CD4-positive, CD25-positive, alpha-beta regulatory T cell (primary cell): Measurements from ENCODE around the gene FKBP5. TPM values are rescaled to one million over a fixed set of nuclear protein-coding genes. Genes with fewer than 3 reads are reported as not detected.

Source experiments
- ATAC-seq, 2 donors: fragments of 150-1000 bp; cut with Tn5 transposase; one replicate each; pipeline ENCODE4 v1.10.0; 2021; ENCODE audit warnings: low read depth in 2 of 2, moderate number of reproducible peaks in 2 of 2, moderate library complexity in 1 of 2
- DNase-seq, 3 donors: peaks; one replicate each; pipeline versions ENCODE4 v3.0.0 to v3.0.0-alpha.2; 2012 to 2022; ENCODE audit warnings: mixed read lengths in 1 of 3
- H3K27ac ChIP-seq: one replicate; pipeline ENCODE4 v1.7.0; 2013; ENCODE audit warnings: mild to moderate bottlenecking, low read length; ENCODE audit not compliant: insufficient read depth, poor library complexity, severe bottlenecking
- H3K27me3 ChIP-seq: one replicate; pipeline ENCODE4 v1.7.0; 2013; ENCODE audit warnings: low read length; ENCODE audit not compliant: control insufficient read depth, insufficient read depth
- H3K36me3 ChIP-seq: one replicate; pipeline ENCODE4 v1.7.0; 2013; ENCODE audit warnings: mild to moderate bottlenecking, low read length, moderate library complexity; ENCODE audit not compliant: control insufficient read depth, insufficient read depth
- H3K4me1 ChIP-seq: 2 replicates; pipeline ENCODE4 v1.7.0; 2013; ENCODE audit warnings: mild to moderate bottlenecking, low read length; ENCODE audit not compliant: insufficient read depth, control insufficient read depth, poor library complexity, severe bottlenecking
- H3K4me3 ChIP-seq: one replicate; pipeline ENCODE4 v1.7.0; 2013; ENCODE audit warnings: low read depth, mild to moderate bottlenecking, low read length, moderate library complexity
- H3K9me3 ChIP-seq, 2 experiments: 1 replicate in 1 of 2; 2 replicates in 1 of 2; pipeline ENCODE4 v1.7.0; 2013; ENCODE audit warnings: low read length in 2 of 2, mild to moderate bottlenecking in 1 of 2, moderate library complexity in 1 of 2; ENCODE audit not compliant: control insufficient read depth in 2 of 2
- H3K27ac Mint-ChIP-seq, 3 donors: one replicate each; pipeline ENCODE4 v1.8.0; 2020 to 2022; ENCODE audit warnings: mild to moderate bottlenecking in 3 of 3, mixed read lengths in 3 of 3, moderate library complexity in 2 of 3
- H3K27me3 Mint-ChIP-seq: one replicate; pipeline ENCODE4 v1.8.0; 2022; ENCODE audit warnings: mild to moderate bottlenecking, mixed read lengths
- H3K36me3 Mint-ChIP-seq: one replicate; pipeline ENCODE4 v1.8.0; 2020; ENCODE audit warnings: mixed read lengths
- H3K4me1 Mint-ChIP-seq, 4 donors: one replicate each; pipeline ENCODE4 v1.8.0; 2020 to 2022; ENCODE audit warnings: mixed read lengths in 4 of 4, mild to moderate bottlenecking in 1 of 4
- H3K4me3 Mint-ChIP-seq, 4 donors: one replicate each; pipeline ENCODE4 v1.8.0; 2020 to 2022; ENCODE audit warnings: mild to moderate bottlenecking in 4 of 4, mixed read lengths in 4 of 4, moderate library complexity in 3 of 4
- H3K9me3 Mint-ChIP-seq, 7 donors: one replicate each; pipeline ENCODE4 v1.8.0; 2020 to 2022; ENCODE audit warnings: mixed read lengths in 7 of 7, mild to moderate bottlenecking in 3 of 7, moderate library complexity in 2 of 7
- polyA plus RNA-seq, 4 donors: library from polyadenylated mRNA; unstranded; fragments of 300-500 nt; fragmentation: Illumina TruSeq; gene quantifications; one replicate each; pipeline ENCODE4 v1.2.3, GENCODE V29; 2021
- total RNA-seq: library from RNA; stranded (reverse); gene quantifications from one replicate; pipeline ENCODE4 v1.2.3, GENCODE V29; 2022

FKBP5 gene
- total and polyA plus RNA-seq, 5 donors from 2014 or later, result 27.5 to 157 (median 71.0) TPM

DNA sequence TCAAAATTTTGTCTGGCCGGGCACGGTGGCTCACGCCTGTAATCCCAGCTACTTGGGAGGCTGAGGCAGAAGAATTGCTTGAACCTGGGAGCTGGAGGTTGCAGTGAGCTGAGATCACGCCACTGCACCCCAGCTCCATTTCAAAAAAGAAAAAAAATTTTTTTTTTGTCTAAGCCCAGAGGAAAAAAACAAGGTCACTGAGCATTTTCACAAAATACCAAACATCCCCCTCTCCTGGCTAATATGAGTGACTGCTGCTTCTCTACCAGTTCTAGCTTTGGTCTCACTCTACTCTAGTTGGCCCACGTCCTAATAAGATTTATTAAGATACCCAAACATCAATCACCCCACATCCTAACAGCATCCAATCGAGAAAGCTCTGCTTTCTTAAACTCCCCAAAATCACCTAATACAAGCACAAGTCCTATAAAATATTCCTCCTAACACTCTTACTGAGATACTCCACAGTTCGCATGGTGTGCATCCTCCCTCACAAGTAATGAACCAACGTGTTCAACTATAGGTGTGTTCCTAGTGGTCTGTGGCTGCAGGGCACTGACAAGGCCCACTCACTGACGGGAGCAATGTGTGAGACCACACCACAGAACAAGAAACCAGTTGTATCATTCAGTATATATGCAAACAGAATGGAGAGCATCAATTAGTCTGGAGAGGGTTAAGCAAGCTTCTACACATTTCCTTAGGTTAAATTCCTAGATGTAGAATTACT, 64.2 kb downstream of the FKBP5 start:
- no peak overlapping the region for H3K4me3 ChIP-seq
- Mint-ChIP-seq H3K4me3 (peak overlapping the region in 2 of 4 donors; percentile 16 to 33), H3K27me3 (no peaks in the 10 kb centered on the region), H3K27ac (peak overlapping the region; percentile 60 to 89 (median 75)), H3K36me3 (peaks cover 13% of the 10 kb centered on the region), H3K4me1 (peaks cover 6 to 38% (median 18%) of the 10 kb centered on the region in 4 donors), H3K9me3 (no peaks in the 10 kb centered on the region)
- peaks cover 11% of the 10 kb centered on the region for H3K4me1 ChIP-seq
- H3K27me3 ChIP-seq, result no peaks in the 10 kb centered on the region
- no peak overlapping the region for H3K27ac ChIP-seq
- peaks cover 24% of the 10 kb centered on the region for H3K36me3 ChIP-seq
- peak; percentile 65 to 72 for ATAC-seq
- no peaks in the 10 kb centered on the region for H3K9me3 ChIP-seq
- DNase-seq, result peak in 2 of 3 donors; percentile 46 to 65

DNA sequence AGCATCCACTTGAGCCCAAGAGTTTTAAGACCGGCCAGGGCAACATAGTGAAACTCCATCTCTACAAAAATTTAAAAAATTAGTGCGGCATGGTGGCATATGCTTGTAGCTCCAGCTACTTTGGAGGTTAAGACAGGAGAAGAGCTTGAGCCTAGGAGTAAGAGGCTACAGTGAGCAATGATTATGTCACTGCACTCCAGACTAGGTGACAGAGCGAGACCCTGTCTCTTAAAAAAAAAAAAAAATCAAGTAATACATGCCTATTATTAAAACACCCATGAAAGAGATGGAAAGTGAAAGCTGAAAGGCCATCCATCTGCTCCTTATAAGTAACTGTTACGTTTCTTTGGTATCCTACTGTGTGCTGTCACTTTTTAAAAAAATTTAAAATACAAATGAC, 66.4 kb downstream of the FKBP5 start:
- no peak for DNase-seq
- H3K9me3 ChIP-seq, result no peaks in the 10 kb centered on the region
- peak overlapping the region in 1 of 3 donors; percentile 23 for H3K27ac Mint-ChIP-seq
- peaks cover 10 to 45% (median 25%) of the 10 kb centered on the region in 4 donors for H3K4me1 Mint-ChIP-seq
- no peaks in the 10 kb centered on the region for H3K27me3 ChIP-seq
- ATAC-seq, result no peak
- H3K4me3 ChIP-seq, result no peak overlapping the region
- peak overlapping the region in 1 of 4 donors; percentile 58 for H3K4me3 Mint-ChIP-seq
- peaks cover 23% of the 10 kb centered on the region for H3K36me3 Mint-ChIP-seq
- peaks cover 11% of the 10 kb centered on the region for H3K4me1 ChIP-seq
- H3K36me3 ChIP-seq, result peaks cover 40% of the 10 kb centered on the region
- no peaks in the 10 kb centered on the region for H3K9me3 Mint-ChIP-seq
- no peak overlapping the region for H3K27ac ChIP-seq
- H3K27me3 Mint-ChIP-seq, result no peaks in the 10 kb centered on the region

DNA sequence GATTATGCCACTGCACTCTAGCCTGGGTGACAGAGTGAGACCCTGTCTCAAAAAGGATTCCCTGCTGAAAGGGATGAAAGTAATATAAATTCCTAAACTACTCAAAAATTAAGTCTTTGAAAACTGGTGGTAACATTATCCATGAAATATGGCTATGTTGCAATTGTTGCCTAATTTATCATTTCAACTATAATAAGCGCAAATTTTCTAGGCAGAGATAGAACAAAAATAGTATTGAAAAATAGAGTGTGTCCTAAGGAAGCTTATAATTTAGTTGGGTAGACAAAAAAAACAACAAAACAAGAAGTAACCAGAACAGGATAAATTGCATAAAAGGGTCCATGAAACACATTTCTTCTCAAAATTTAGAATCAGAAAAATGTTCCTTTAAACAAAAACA, 68.0 kb downstream of the FKBP5 start:
- ATAC-seq, result no peak
- Histone ChIP-seq H3K4me3 (no peak overlapping the region), H3K9me3 (no peaks in the 10 kb centered on the region), H3K36me3 (peaks cover 37% of the 10 kb centered on the region), H3K27me3 (no peaks in the 10 kb centered on the region), H3K27ac (no peak overlapping the region), H3K4me1 (peaks cover 11% of the 10 kb centered on the region)
- H3K4me3 Mint-ChIP-seq, result no peak overlapping the region
- H3K4me1 Mint-ChIP-seq, result peaks cover 10 to 46% (median 26%) of the 10 kb centered on the region in 4 donors
- H3K9me3 Mint-ChIP-seq, result no peaks in the 10 kb centered on the region
- peak overlapping the region in 1 of 3 donors; percentile 52 for H3K27ac Mint-ChIP-seq
- no peak for DNase-seq
- no peaks in the 10 kb centered on the region for H3K27me3 Mint-ChIP-seq
- peaks cover 20% of the 10 kb centered on the region for H3K36me3 Mint-ChIP-seq

DNA sequence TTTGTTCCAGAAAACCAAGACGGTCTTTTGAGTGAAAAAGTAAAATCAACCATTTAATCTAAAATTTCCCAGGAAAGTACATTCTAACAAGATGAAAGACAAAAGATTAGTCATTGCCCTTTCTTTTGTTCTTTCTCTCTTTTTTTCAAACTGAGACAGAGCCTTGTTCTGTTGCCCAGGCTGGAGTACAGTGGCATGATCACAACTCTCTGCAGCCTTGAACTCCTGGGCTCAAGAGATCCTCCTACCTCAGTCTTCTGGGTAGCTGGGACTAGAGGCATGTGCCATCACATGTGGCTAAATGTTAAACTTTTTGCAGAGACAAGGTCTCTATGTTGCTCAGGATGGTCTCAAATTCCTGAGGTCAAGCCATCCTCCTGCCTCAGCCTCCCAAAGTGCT, 75.0 kb downstream of the FKBP5 start:
- peaks cover 14 to 54% (median 25%) of the 10 kb centered on the region in 4 donors for H3K4me1 Mint-ChIP-seq
- ATAC-seq (no peak), DNase-seq (no peak)
- no peak overlapping the region for H3K4me3 ChIP-seq
- no peaks in the 10 kb centered on the region for H3K9me3 ChIP-seq
- H3K4me1 ChIP-seq, result peaks cover 8% of the 10 kb centered on the region
- H3K4me3 Mint-ChIP-seq, result no peak overlapping the region
- peaks cover 37% of the 10 kb centered on the region for H3K36me3 ChIP-seq
- no peaks in the 10 kb centered on the region for H3K27me3 Mint-ChIP-seq
- H3K27ac Mint-ChIP-seq, result peak overlapping the region in 2 of 3 donors; percentile 17 to 90
- H3K27ac ChIP-seq, result no peak overlapping the region
- H3K9me3 Mint-ChIP-seq, result no peaks in the 10 kb centered on the region
- H3K27me3 ChIP-seq, result no peaks in the 10 kb centered on the region
- peaks cover 56% of the 10 kb centered on the region for H3K36me3 Mint-ChIP-seq

DNA sequence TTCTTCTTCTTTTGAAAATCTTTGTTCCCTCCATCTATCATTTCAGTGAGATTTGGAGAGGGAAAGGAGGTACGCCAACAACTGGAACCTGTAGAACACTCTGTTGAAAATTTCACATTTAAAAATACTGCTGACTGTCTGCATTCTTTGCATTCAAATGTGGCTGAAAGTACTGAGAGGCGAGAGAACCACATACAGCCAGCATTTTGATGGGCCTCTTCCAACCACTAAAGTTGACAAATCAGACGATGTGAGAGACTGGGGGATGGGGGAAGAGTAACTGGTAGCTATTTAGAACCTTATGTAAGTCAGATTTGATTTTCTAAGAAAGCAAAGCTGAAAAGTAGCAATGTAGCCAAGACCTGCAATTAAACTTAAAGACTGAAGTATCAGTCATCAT, 77.5 kb downstream of the FKBP5 start:
- no peaks in the 10 kb centered on the region for H3K27me3 ChIP-seq
- peaks cover 29% of the 10 kb centered on the region for H3K36me3 ChIP-seq
- no peaks in the 10 kb centered on the region for H3K9me3 Mint-ChIP-seq
- ATAC-seq (no peak), DNase-seq (peak in 2 of 3 donors; percentile 30 to 50)
- peak overlapping the region in 2 of 4 donors; percentile 0 to 30 for H3K4me3 Mint-ChIP-seq
- no peak overlapping the region for H3K27ac ChIP-seq
- H3K4me1 Mint-ChIP-seq, result peaks cover 12 to 64% (median 26%) of the 10 kb centered on the region in 4 donors
- H3K36me3 Mint-ChIP-seq, result peaks cover 53% of the 10 kb centered on the region
- H3K9me3 ChIP-seq, result no peaks in the 10 kb centered on the region
- H3K27ac Mint-ChIP-seq, result peak overlapping the region; percentile 20 to 73 (median 70)
- H3K4me1 ChIP-seq, result peaks cover 8% of the 10 kb centered on the region
- peaks cover under 1% of the 10 kb centered on the region for H3K27me3 Mint-ChIP-seq
- H3K4me3 ChIP-seq, result no peak overlapping the region

DNA sequence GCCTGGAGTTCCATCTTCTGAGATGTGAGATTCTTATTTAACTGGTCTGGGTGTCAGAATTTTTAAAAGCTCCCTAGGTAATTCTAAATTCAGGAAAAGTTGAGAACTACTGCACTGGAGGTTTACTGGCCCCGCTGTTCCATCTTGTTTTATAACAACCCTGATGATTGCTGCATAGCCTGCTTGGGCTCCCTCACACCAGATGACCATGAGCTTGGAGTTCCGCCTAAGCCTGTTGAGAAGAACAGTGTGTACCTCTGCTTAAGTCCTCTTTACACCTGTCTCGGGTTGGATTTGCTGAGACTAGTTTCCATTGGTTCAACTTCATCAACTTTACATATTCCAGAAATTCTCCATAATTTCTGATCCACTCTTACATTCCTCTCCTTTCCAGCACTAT, 77.9 kb downstream of the FKBP5 start:
- H3K27me3 ChIP-seq, result no peaks in the 10 kb centered on the region
- peak overlapping the region in 1 of 4 donors; percentile 0 for H3K4me3 Mint-ChIP-seq
- H3K27ac ChIP-seq, result no peak overlapping the region
- peaks cover 4% of the 10 kb centered on the region for H3K27me3 Mint-ChIP-seq
- H3K4me1 Mint-ChIP-seq, result peaks cover 16 to 67% (median 30%) of the 10 kb centered on the region in 4 donors
- no peaks in the 10 kb centered on the region for H3K9me3 ChIP-seq
- H3K36me3 ChIP-seq, result peaks cover 29% of the 10 kb centered on the region
- H3K4me3 ChIP-seq, result no peak overlapping the region
- H3K36me3 Mint-ChIP-seq, result peaks cover 57% of the 10 kb centered on the region
- DNase-seq (no peak), ATAC-seq (no peak)
- H3K9me3 Mint-ChIP-seq, result peaks cover 0 to 1% (median 0%) of the 10 kb centered on the region in 7 donors
- peaks cover 11% of the 10 kb centered on the region for H3K4me1 ChIP-seq
- H3K27ac Mint-ChIP-seq, result peak overlapping the region; percentile 20 to 73 (median 61)

DNA sequence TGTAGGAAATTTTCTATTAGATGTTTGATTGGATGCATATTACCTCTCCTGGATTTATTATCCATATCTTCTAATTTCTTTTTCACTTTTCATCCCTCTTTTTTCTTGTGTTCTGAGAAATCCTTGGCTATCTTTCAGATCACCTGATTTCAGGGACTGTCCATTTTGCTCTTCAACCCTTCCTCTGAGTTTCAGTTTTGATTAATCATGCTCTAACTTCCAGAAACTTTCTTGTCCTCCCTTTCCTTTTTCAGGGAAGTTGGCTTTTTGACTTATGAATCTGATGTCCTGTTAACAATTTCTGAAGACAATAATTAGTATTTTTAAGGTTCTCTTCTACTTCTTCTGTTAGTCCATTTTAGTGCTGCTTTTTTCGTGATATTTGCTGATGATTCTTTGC, 79.1 kb downstream of the FKBP5 start:
- peak overlapping the region in 1 of 3 donors; percentile 44 for H3K27ac Mint-ChIP-seq
- Histone ChIP-seq H3K27ac (no peak overlapping the region), H3K27me3 (no peaks in the 10 kb centered on the region), H3K36me3 (peaks cover 25% of the 10 kb centered on the region), H3K4me1 (peaks cover 23% of the 10 kb centered on the region), H3K4me3 (no peak overlapping the region), H3K9me3 (no peaks in the 10 kb centered on the region)
- DNase-seq (no peak), ATAC-seq (no peak)
- no peak overlapping the region for H3K4me3 Mint-ChIP-seq
- peaks cover 0 to 1% (median 0%) of the 10 kb centered on the region in 7 donors for H3K9me3 Mint-ChIP-seq
- H3K27me3 Mint-ChIP-seq, result peaks cover 4% of the 10 kb centered on the region
- peaks cover 48% of the 10 kb centered on the region for H3K36me3 Mint-ChIP-seq
- H3K4me1 Mint-ChIP-seq, result peaks cover 18 to 67% (median 37%) of the 10 kb centered on the region in 4 donors
